WERI-Rb-1 (cell line): ENCODE measurements around the gene DDX27.
A peak's percentile ranks its signal among the peaks of the same experiment; 100 is the strongest.

Experiments used
- DNase-seq: peaks from one replicate; pipeline ENCODE4 v3.0.0-alpha.2; 2020
- H3K27ac ChIP-seq: fragments of 250-450 bp; sonication (Bioruptor Pico); 2 replicates; pipeline ENCODE4 v1.5.1; 2020; ENCODE audit warnings: mild to moderate bottlenecking, moderate library complexity
- H3K27me3 ChIP-seq: fragments of 250-450 bp; sonication (Bioruptor Pico); 2 replicates; pipeline ENCODE4 v1.5.1; 2021; ENCODE audit warnings: mild to moderate bottlenecking, low read depth, moderate library complexity; ENCODE audit not compliant: insufficient read depth, severe bottlenecking
- H3K36me3 ChIP-seq: fragments of 250-450 bp; sonication (Bioruptor Pico); 2 replicates; pipeline ENCODE4 v1.5.1; 2020; ENCODE audit warnings: mild to moderate bottlenecking, moderate library complexity
- H3K4me3 ChIP-seq: 2 replicates; pipeline ENCODE4 v1.5.1; 2011; ENCODE audit warnings: low read depth, mild to moderate bottlenecking, control low read depth, low read length
- H3K9me3 ChIP-seq: fragments of 250-450 bp; sonication (Bioruptor Pico); 2 replicates; pipeline ENCODE4 v1.5.1; 2021; ENCODE audit warnings: mild to moderate bottlenecking, moderate library complexity; ENCODE audit not compliant: severe bottlenecking
- TF ChIP-seq, protein P1 (sequence below): IDR thresholded peaks from 2 replicates; pipeline ENCODE4 v1.5.1; 2011; ENCODE audit warnings: low read depth, mild to moderate bottlenecking, control low read depth, inconsistent platforms, low read length

DDX27 gene

DNA sequence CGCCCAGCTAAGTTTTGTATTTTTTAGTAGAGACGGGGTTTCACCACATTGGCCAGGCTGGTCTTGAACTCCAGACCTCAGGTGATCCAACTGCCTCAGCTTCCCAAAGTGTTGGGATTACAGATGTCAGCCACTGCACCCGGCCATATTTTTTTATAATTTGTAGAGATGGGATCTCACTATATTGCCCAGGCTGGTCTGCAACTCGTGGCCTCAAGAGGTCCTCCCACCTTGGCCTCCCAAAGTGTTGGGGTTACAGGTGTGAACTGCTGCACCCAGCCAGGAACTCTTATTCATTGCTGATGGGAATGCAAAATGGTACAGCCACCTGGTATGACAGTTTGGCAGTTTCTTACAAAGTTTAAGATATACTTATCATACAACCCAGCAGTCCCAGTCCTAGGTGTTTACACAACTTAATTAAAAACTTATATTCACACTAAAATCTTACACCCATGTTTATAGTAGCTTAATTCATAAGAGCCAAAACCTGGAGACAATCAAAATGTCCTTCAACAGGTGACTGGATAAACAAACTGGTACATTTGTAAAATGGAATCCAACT, 19.4 kb upstream of the DDX27 start:
- no peaks in the 10 kb centered on the region for H3K27me3 ChIP-seq
- H3K36me3 ChIP-seq = no peaks in the 10 kb centered on the region
- H3K4me3 ChIP-seq = no peak overlapping the region
- H3K9me3 ChIP-seq = no peaks in the 10 kb centered on the region
- TF ChIP-seq, protein P1, sequence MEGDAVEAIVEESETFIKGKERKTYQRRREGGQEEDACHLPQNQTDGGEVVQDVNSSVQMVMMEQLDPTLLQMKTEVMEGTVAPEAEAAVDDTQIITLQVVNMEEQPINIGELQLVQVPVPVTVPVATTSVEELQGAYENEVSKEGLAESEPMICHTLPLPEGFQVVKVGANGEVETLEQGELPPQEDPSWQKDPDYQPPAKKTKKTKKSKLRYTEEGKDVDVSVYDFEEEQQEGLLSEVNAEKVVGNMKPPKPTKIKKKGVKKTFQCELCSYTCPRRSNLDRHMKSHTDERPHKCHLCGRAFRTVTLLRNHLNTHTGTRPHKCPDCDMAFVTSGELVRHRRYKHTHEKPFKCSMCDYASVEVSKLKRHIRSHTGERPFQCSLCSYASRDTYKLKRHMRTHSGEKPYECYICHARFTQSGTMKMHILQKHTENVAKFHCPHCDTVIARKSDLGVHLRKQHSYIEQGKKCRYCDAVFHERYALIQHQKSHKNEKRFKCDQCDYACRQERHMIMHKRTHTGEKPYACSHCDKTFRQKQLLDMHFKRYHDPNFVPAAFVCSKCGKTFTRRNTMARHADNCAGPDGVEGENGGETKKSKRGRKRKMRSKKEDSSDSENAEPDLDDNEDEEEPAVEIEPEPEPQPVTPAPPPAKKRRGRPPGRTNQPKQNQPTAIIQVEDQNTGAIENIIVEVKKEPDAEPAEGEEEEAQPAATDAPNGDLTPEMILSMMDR = no peak
- H3K27ac ChIP-seq = no peak overlapping the region
- DNase-seq = no peak

DNA sequence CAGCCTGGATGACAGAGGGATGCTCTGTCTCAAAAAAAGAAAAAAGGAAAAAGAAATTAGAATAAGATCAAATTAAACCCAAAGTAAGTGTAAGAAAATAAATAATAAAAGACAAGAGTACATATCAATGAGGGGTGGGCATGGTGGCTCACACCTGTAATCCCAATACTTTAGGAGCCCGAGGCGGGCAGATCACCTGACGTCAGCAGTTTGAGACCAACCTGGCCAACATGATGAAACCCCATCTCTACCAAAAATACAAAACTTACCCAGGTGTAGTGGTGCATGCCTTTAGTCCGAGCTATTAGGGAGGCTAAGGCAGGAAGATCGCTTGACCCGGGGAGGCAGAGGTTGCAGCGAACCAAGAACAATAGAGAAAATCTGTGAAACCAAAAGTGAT, 16.2 kb upstream of the DDX27 start:
- H3K9me3 ChIP-seq = no peaks in the 10 kb centered on the region
- no peak for DNase-seq
- H3K27me3 ChIP-seq = no peaks in the 10 kb centered on the region
- TF ChIP-seq, protein P1 = no peak
- no peaks in the 10 kb centered on the region for H3K36me3 ChIP-seq
- H3K4me3 ChIP-seq = no peak overlapping the region
- no peak overlapping the region for H3K27ac ChIP-seq

DNA sequence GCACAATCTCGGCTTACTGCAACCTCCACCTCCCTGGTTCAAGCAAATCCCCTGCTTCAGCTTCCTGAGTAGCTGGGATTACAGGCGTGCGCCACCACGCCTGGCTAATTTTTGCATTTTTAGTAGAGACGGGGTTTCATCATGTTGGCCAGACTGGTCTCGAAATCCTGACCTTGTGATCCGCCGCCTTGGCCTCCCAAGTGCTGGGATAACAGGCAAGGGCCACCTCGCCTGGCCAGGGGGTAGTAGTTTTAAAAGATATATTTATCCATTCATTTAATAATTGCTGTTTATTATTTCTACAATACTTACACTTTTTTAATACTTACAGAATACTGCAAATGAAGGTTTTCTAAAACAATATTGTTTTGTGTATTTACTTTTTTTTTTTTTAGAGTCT, 15.5 kb upstream of the DDX27 start:
- Histone ChIP-seq H3K36me3 (no peaks in the 10 kb centered on the region), H3K4me3 (no peak overlapping the region), H3K27me3 (no peaks in the 10 kb centered on the region), H3K27ac (no peak overlapping the region), H3K9me3 (no peaks in the 10 kb centered on the region)
- no peak for DNase-seq
- TF ChIP-seq, protein P1 = no peak

DNA sequence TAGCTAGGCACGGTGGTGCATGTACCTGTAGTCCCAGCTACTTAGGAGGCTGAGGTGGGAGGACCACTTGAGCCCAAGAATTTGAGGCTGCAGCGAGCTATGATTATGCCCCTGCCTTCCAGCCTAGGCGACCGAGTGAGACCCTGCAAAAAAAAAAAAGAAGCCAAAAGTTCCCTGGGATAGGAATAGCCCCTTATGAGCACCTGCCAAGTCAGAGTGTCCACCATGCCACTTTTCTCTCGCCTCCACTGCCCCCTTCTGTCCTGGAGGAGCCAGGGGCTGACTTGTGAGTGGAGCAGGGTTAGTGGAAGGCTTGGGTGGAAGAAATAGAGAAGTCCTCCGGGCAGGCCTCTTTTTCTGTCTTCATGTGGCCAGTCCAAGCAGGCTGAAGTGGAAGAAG, 12.1 kb upstream of the DDX27 start:
- TF ChIP-seq, protein P1 = peak; percentile 45
- no peaks in the 10 kb centered on the region for H3K36me3 ChIP-seq
- H3K4me3 ChIP-seq = no peak overlapping the region
- no peak overlapping the region for H3K27ac ChIP-seq
- H3K27me3 ChIP-seq = no peaks in the 10 kb centered on the region
- DNase-seq = no peak
- peaks cover 10% of the 10 kb centered on the region for H3K9me3 ChIP-seq

DNA sequence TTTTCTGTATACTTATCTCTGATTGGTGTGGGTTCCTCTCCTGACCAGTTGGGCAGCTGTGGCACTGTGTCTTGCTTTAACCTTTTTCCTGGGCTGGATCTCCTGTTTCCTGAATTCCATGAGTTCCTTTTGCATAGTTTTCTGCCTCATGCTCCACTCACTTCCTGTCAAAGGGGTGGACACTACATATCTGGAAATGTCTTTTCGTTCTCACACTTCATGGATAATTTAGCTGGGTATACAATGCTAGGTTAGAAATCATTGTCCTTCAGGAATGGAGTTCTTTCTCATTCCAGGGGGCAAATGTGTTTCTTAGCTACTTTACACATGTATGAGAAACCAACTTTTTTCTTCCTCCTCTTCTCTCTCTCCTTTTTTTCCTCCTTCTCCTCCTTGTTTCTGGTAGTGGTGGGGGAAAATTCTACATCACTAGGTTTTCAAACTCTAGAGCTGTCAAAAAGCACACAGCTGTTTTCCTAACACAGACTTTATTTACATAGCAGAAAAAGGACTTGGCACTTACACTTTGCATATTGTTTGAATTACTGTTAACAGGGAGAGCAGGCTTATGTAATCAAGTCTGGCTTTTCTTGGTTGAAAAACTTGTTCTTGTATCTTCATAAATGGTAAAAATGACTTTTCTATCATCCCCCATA, 9.0 kb upstream of the DDX27 start:
- peaks cover 10% of the 10 kb centered on the region for H3K9me3 ChIP-seq
- H3K27me3 ChIP-seq = no peaks in the 10 kb centered on the region
- TF ChIP-seq, protein P1 = no peak
- no peak for DNase-seq
- no peaks in the 10 kb centered on the region for H3K36me3 ChIP-seq
- no peak overlapping the region for H3K4me3 ChIP-seq
- no peak overlapping the region for H3K27ac ChIP-seq

DNA sequence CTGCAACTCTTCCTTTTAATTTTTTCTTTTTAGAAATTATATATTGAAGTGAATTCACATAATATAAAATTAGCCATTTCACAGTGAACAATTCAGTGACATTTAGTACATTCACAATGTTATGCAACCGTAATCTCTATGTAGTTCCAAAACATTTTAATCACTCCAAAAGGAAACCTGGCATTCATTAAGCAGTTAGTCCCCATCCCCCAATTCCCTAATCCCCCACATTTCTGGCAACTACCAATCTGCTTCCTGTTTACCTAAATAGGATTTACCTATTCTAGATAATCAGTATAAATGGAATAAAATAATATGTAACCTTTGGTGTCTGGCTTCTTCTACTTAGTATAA, 8.5 kb upstream of the DDX27 start:
- TF ChIP-seq, protein P1 = no peak
- no peak overlapping the region for H3K27ac ChIP-seq
- H3K36me3 ChIP-seq = no peaks in the 10 kb centered on the region
- peaks cover 10% of the 10 kb centered on the region for H3K9me3 ChIP-seq
- no peak overlapping the region for H3K4me3 ChIP-seq
- no peak for DNase-seq
- no peaks in the 10 kb centered on the region for H3K27me3 ChIP-seq
